OCI-LY7 (cell line): ENCODE measurements around the gene ARHGAP21. TPM values are rescaled to one million over a fixed set of nuclear protein-coding genes. Genes with fewer than 3 reads are reported as not detected.

Experiments
- BruUV-seq: library from RNA; stranded (reverse); fragments of 400-500 nt; replicated peaks from 2 replicates; lab custom pipeline; 2021; lab: Mats Ljungman, UMichigan
- CTCF ChIA-PET: fragments of 300-600 bp; sonication (Branson Sonifier 250); formaldehyde crosslinking; loops from one replicate; lab custom pipeline; 2022; ENCODE audit warnings: antibody characterized with exemption; ENCODE audit not compliant: unreplicated experiment; lab: Charles Lee
- POLR2A ChIA-PET: fragments of 300-600 bp; sonication (Branson Sonifier 250); formaldehyde crosslinking; loops from one replicate; lab custom pipeline; 2022; ENCODE audit warnings: antibody characterized with exemption; lab: Charles Lee
- DNase-seq: peaks from one replicate; pipeline ENCODE4 v3.0.0-alpha.2; 2015; ENCODE audit warnings: low spot score
- H2AFZ ChIP-seq: fragments of 200-600 bp; sonication (generic), shearing (Covaris generic); 2 replicates; pipeline ENCODE4 v1.6.1; 2014; ENCODE audit warnings: mild to moderate bottlenecking, antibody characterized with exemption, low read length, moderate library complexity
- H3K27ac ChIP-seq: fragments of 200-600 bp; sonication (generic); 2 replicates; pipeline ENCODE4 v1.5.1; 2014; ENCODE audit warnings: mixed run types, low read depth, mild to moderate bottlenecking, moderate library complexity, low read length, inconsistent platforms; ENCODE audit not compliant: poor library complexity, severe bottlenecking
- H3K36me3 ChIP-seq: fragments of 200-600 bp; sonication (generic); 2 replicates; pipeline ENCODE4 v1.6.1; 2014; ENCODE audit warnings: mild to moderate bottlenecking, antibody characterized with exemption, low read length, moderate library complexity, mixed read lengths; ENCODE audit not compliant: insufficient read depth
- H3K4me1 ChIP-seq: fragments of 200-600 bp; sonication (generic); 2 replicates; pipeline ENCODE4 v1.5.1; 2014; ENCODE audit warnings: mild to moderate bottlenecking, low read length; ENCODE audit not compliant: insufficient read depth, poor library complexity, severe bottlenecking
- H3K4me2 ChIP-seq: fragments of 200-600 bp; sonication (generic); 2 replicates; pipeline ENCODE4 v1.6.1; 2014; ENCODE audit warnings: mild to moderate bottlenecking, low read length
- H3K4me3 ChIP-seq: fragments of 200-600 bp; sonication (generic); 2 replicates; pipeline ENCODE4 v1.5.1; 2014; ENCODE audit warnings: mild to moderate bottlenecking, low read depth, low read length; ENCODE audit not compliant: poor library complexity, severe bottlenecking
- H3K79me2 ChIP-seq: fragments of 200-600 bp; sonication (generic); 2 replicates; pipeline ENCODE4 v1.6.1; 2016; ENCODE audit warnings: low read depth, mild to moderate bottlenecking, low read length, moderate library complexity, mixed read lengths; ENCODE audit not compliant: insufficient read depth
- H3K9me2 ChIP-seq: fragments of 200-600 bp; sonication (generic); 2 replicates; pipeline ENCODE4 v1.6.1; 2016; ENCODE audit warnings: mild to moderate bottlenecking, low read length, mixed read lengths; ENCODE audit not compliant: insufficient read depth
- H3K9me3 ChIP-seq: fragments of 200-600 bp; sonication (generic); 2 replicates; pipeline ENCODE4 v1.6.1; 2014; ENCODE audit warnings: mild to moderate bottlenecking, mixed run types, low read length, mixed read lengths
- H4K20me1 ChIP-seq: fragments of 200-600 bp; sonication (generic); 2 replicates; pipeline ENCODE4 v1.6.1; 2014; ENCODE audit warnings: mild to moderate bottlenecking, antibody characterized with exemption, low read length, moderate library complexity, mixed read lengths; ENCODE audit not compliant: insufficient read depth
- EZH2phosphoT487 ChIP-seq: fragments of 200-600 bp; sonication (generic); IDR thresholded peaks from 2 replicates; pipeline ENCODE4 v1.6.1; 2018; ENCODE audit warnings: low read depth, borderline replicate concordance, mild to moderate bottlenecking, mixed run types, antibody characterized with exemption, low read length, moderate library complexity, mixed read lengths
- intact Hi-C: fragments of 100-400 bp; cut with micrococcal nuclease; formaldehyde crosslinking; loops from one replicate; pipeline ENCODE4 v1.10.0; 2022; ENCODE audit not compliant: unreplicated experiment
- total RNA-seq, 2 experiments: library from RNA; depleted of rRNA in 1 of 2; stranded (reverse); fragments of >200 nt in 1 of 2; shearing (Covaris generic) in 1 of 2; gene quantifications; 2 replicates each; pipeline ENCODE4 v1.2.3, GENCODE V29; 2014 to 2022
- TF ChIP-seq, protein P1 (sequence below): fragments of 200-600 bp; sonication (generic); conservative IDR thresholded peaks from 2 replicates; pipeline ENCODE4 v1.5.1; 2014; ENCODE audit warnings: mild to moderate bottlenecking, antibody characterized with exemption, low read length, moderate library complexity, mixed read lengths

ARHGAP21 gene
- total RNA-seq, 2 experiments from 2014 or later, result 24.2 to 44.9 TPM

DNA sequence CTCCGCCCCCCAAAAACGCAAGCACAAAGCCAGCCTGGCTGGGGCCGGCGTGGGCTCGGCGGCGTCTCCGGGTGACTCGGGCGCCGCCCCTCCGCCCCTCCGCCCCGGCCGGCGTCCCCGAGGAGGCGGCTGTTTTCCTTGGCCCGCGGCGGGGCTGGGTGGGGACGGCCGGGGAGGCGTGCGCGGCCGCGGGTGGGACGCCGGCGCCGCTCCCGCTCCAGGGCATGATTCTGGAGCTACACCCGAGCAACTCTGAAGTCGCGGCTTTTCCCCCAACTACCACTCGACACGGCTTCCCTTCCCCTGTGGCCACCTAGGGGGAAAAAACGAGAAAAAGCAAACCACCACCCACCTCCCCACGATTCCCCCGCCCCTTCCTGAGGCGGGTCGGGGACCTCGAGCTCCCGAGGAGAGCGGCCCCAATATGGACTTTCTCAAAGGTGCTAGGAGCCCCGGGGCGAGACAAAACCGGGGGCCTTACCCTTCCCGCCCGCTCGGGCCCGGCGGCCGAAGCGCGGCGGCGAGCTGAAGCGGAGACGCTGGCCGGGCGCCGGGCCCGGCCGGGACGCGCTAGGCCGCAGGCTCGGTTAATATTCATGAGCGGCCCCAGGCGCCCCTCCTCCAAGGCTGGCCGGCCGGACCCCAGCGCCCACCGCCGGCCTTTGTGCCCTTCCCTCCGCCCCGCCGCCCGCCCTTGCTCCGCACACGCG, 856 bp downstream of the ARHGAP21 start:
- CTCF ChIA-PET, result no interaction called here
- intact Hi-C loops, result loop anchor here (5.0 to 10.0 kb wide), 3 partner anchors 81 to 1288 kb away; partner anchors contain the start of gene OTUD1

DNA sequence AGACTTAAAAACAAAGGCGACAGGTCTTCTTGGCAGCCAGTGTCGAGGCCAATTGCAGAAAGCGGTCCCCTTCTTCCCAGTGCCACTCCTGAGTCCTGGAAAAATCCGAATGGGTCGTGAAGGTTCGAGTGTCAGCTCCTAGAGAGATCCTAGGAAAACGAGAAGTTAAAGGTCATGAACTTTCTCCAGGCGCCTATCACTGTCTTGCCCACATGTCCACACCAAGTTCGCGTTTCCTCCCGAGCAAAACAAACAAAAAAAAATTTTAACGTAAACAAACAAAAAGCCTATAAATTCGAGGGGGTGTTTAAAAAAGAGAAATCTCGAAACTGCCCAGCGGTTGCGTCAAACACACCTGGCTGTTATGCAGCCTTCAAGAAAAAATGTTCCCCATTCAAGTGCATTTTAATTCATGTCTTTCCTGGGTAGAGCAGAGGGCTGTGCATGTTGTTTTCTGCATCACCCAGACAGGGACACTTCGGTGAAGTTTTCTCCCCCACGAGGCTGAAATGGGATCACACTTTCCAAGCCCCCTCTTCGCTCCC, 1.5 kb downstream of the ARHGAP21 start:
- Histone ChIP-seq H3K4me1 (peaks cover 33% of the 10 kb centered on the region), H3K27ac (peak overlapping the region; percentile 65), H3K9me2 (no peaks in the 10 kb centered on the region), H4K20me1 (0 out of 2 replicates have a peak, but pooled peaks cover 5% of the 10 kb centered on the region), H3K79me2 (peaks cover 19% of the 10 kb centered on the region; the same call in 1 of the 2 replicates), H2AFZ (peak overlapping the region; percentile 91; the same call in 1 of the 2 replicates), H3K9me3 (no peaks in the 10 kb centered on the region), H3K4me2 (peak overlapping the region; percentile 81), H3K36me3 (no peaks in the 10 kb centered on the region), H3K4me3 (peak overlapping the region; percentile 72)
- POLR2A ChIA-PET, result interaction anchor here (0.6 to 0.7 kb wide), 2 partner anchors 12 to 79 kb away, joined by 3 to 5 read pairs; no protein-coding TSS in a partner anchor
- no peak for DNase-seq
- no TSS peak for BruUV-seq
- no peak for TF ChIP-seq EZH2phosphoT487
- TF ChIP-seq, protein P1, sequence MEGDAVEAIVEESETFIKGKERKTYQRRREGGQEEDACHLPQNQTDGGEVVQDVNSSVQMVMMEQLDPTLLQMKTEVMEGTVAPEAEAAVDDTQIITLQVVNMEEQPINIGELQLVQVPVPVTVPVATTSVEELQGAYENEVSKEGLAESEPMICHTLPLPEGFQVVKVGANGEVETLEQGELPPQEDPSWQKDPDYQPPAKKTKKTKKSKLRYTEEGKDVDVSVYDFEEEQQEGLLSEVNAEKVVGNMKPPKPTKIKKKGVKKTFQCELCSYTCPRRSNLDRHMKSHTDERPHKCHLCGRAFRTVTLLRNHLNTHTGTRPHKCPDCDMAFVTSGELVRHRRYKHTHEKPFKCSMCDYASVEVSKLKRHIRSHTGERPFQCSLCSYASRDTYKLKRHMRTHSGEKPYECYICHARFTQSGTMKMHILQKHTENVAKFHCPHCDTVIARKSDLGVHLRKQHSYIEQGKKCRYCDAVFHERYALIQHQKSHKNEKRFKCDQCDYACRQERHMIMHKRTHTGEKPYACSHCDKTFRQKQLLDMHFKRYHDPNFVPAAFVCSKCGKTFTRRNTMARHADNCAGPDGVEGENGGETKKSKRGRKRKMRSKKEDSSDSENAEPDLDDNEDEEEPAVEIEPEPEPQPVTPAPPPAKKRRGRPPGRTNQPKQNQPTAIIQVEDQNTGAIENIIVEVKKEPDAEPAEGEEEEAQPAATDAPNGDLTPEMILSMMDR, result no peak
- intact Hi-C loops, result loop anchor here (5.0 to 10.0 kb wide), 3 partner anchors 80 to 1287 kb away; partner anchors contain the start of gene OTUD1
- CTCF ChIA-PET, result no interaction called here

More for the DNA sequence above, 856 bp downstream of the ARHGAP21 start:
- no TSS peak for BruUV-seq
- peak overlapping the region; percentile 65 for H3K27ac ChIP-seq
- peak; percentile 74 for DNase-seq
- no peaks in the 10 kb centered on the region for H3K9me3 ChIP-seq
- peak overlapping the region; percentile 72 for H3K4me3 ChIP-seq
- H3K36me3 ChIP-seq, result no peaks in the 10 kb centered on the region
- H4K20me1 ChIP-seq, result 0 out of 2 replicates have a peak, but pooled peaks cover 5% of the 10 kb centered on the region
- H3K4me2 ChIP-seq, result peak overlapping the region; percentile 81
- no peaks in the 10 kb centered on the region for H3K9me2 ChIP-seq
- peaks cover 19% of the 10 kb centered on the region; the same call in 1 of the 2 replicates for H3K79me2 ChIP-seq
- peaks cover 33% of the 10 kb centered on the region for H3K4me1 ChIP-seq
- peak overlapping the region; percentile 91; the same call in 1 of the 2 replicates for H2AFZ ChIP-seq
- TF ChIP-seq EZH2phosphoT487, result no peak
- TF ChIP-seq, protein P1, result 0 out of 2 replicates have a peak, but pooled peaks have one; percentile 23
- POLR2A ChIA-PET, result interaction anchor here (0.6 to 1.9 kb wide), 3 partner anchors 12 to 100 kb away, joined by 3 to 9 read pairs (median 5); no protein-coding TSS in a partner anchor
